Measurements from ENCODE around the gene RAPGEF5.

RAPGEF5 gene

GRCh38 chr7:22178735-22179134, 178.2 kb downstream of the RAPGEF5 start:
- TF ChIP-seq CTCF (conservative IDR thresholded peaks at IDR 0.05; ENCODE audit: control insufficient read depth, insufficient read depth, low read depth, low read length) = no peak
- no peak for DNase-seq (ENCODE audit: low read depth)
- no peak overlapping the region for H3K4me3 ChIP-seq (ENCODE audit: control insufficient read depth, low read depth, low read length)

GRCh38 chr7:22176791-22177412, 180.1 kb downstream of the RAPGEF5 start:
- DNase-seq (ENCODE audit: low read depth) = no peak
- H3K4me3 ChIP-seq (ENCODE audit: control insufficient read depth, low read depth, low read length) = no peak overlapping the region
- TF ChIP-seq CTCF (conservative IDR thresholded peaks at IDR 0.05; ENCODE audit: control insufficient read depth, insufficient read depth, low read depth, low read length) = no peak

- no peak for TF ChIP-seq CTCF (conservative IDR thresholded peaks at IDR 0.05; ENCODE audit: control insufficient read depth, insufficient read depth, low read depth, low read length)
- no peak for DNase-seq (ENCODE audit: low read depth)
- no peak overlapping the region for H3K4me3 ChIP-seq (ENCODE audit: control insufficient read depth, low read depth, low read length)
Observed at GRCh38 chr7:22174574-22174953, 182.4 kb downstream of the RAPGEF5 start.

- no peak for DNase-seq (ENCODE audit: low read depth)
- no peak overlapping the region for H3K4me3 ChIP-seq (ENCODE audit: control insufficient read depth, low read depth, low read length)
- TF ChIP-seq CTCF (conservative IDR thresholded peaks at IDR 0.05; ENCODE audit: control insufficient read depth, insufficient read depth, low read depth, low read length) = no peak
Observed at GRCh38 chr7:22173685-22174573, 183.0 kb downstream of the RAPGEF5 start.

- no peak for DNase-seq (ENCODE audit: low read depth)
- no peak overlapping the region for H3K4me3 ChIP-seq (ENCODE audit: control insufficient read depth, low read depth, low read length)
- no peak for TF ChIP-seq CTCF (conservative IDR thresholded peaks at IDR 0.05; ENCODE audit: control insufficient read depth, insufficient read depth, low read depth, low read length)
Observed at GRCh38 chr7:22168129-22168634, 188.8 kb downstream of the RAPGEF5 start.

- DNase-seq (ENCODE audit: low read depth) = no peak
- TF ChIP-seq CTCF (conservative IDR thresholded peaks at IDR 0.05; ENCODE audit: control insufficient read depth, insufficient read depth, low read depth, low read length) = no peak
- H3K4me3 ChIP-seq (ENCODE audit: control insufficient read depth, low read depth, low read length) = no peak overlapping the region
Observed at GRCh38 chr7:22167482-22167881, 189.5 kb downstream of the RAPGEF5 start.
